Spleen (tissue), 11 donors: ENCODE data around the gene ADNP2. TPM values are rescaled to one million over a fixed set of nuclear protein-coding genes. Genes with fewer than 3 reads are reported as not detected.

ENCODE experiments used
- DNase-seq: peaks from one replicate; pipeline ENCODE4 v3.0.0-alpha.2; 2020
- H3K27ac ChIP-seq, 8 donors: fragments of 200-600 bp; sonication (generic) in 7 of 8; 1 replicate in 4 of 8; 2 replicates in 4 of 8; pipeline versions ENCODE4 v1.5.0 to v1.8.0; 2016 to 2021; ENCODE audit warnings: inconsistent platforms in 4 of 8, mild to moderate bottlenecking in 4 of 8, moderate library complexity in 1 of 8
- H3K27me3 ChIP-seq, 7 donors: fragments of 200-600 bp; sonication (generic) in 6 of 7; replicated peaks in 1 of 7; 1 replicate in 4 of 7; 2 replicates in 3 of 7; pipeline versions ENCODE4 v1.5.0 to v1.8.0; 2016 to 2021; ENCODE audit warnings: inconsistent platforms in 3 of 7, mild to moderate bottlenecking in 1 of 7
- H3K36me3 ChIP-seq, 6 donors: fragments of 200-600 bp; sonication (generic) in 5 of 6; 1 replicate in 4 of 6; 2 replicates in 2 of 6; pipeline versions ENCODE4 v1.5.0 to v1.8.0; 2016 to 2021; ENCODE audit warnings: inconsistent platforms in 2 of 6
- H3K4me1 ChIP-seq, 6 donors: fragments of 200-600 bp; sonication (generic) in 5 of 6; 1 replicate in 3 of 6; 2 replicates in 3 of 6; pipeline versions ENCODE4 v1.5.0 to v1.8.0; 2016 to 2021; ENCODE audit warnings: inconsistent platforms in 3 of 6
- H3K4me3 ChIP-seq, 8 donors: fragments of 200-600 bp; sonication (generic) in 7 of 8; 1 replicate in 4 of 8; 2 replicates in 4 of 8; pipeline versions ENCODE4 v1.5.0 to v1.8.0; 2016 to 2021; ENCODE audit warnings: inconsistent platforms in 4 of 8, mild to moderate bottlenecking in 4 of 8, moderate library complexity in 2 of 8
- H3K9me3 ChIP-seq, 8 donors: fragments of 200-600 bp; sonication (generic) in 7 of 8; 1 replicate in 4 of 8; 2 replicates in 4 of 8; pipeline versions ENCODE4 v1.5.0 to v1.8.0; 2016 to 2021; ENCODE audit warnings: inconsistent platforms in 4 of 8
- POLR2A ChIP-seq, 3 donors: fragments of 450-650 bp; IDR thresholded peaks; one replicate each; pipeline ENCODE4 v1.5.1; 2017; ENCODE audit warnings: antibody characterized with exemption in 3 of 3, mild to moderate bottlenecking in 1 of 3
- POLR2AphosphoS5 ChIP-seq, 3 donors: sonication (generic); formaldehyde crosslinking; IDR thresholded peaks; one replicate each; pipeline ENCODE4 v1.5.1; 2017; ENCODE audit warnings: antibody characterized with exemption in 3 of 3
- WGBS, 5 donors: extraction: QIAGEN DNeasy Blood & Tissue Kit in 3 of 5; methylation state at CpG; one replicate each; pipeline versions ENCODE4 v1.1.5 to v1.1.7; 2013 to 2018; 5-methylcytosine and 5-hydroxymethylcytosine counted together
- intact Hi-C: fragments of 100-400 bp; cut with DNase I; formaldehyde crosslinking; loops from one replicate; pipeline ENCODE4 v1.15.0; 2023; ENCODE audit warnings: low total_unique reads
- polyA plus RNA-seq, 3 donors: library from polyadenylated mRNA; stranded (reverse); fragments of 200-250 nt; gene quantifications; one replicate each; pipeline ENCODE4 v1.2.1, GENCODE V29; 2013
- total RNA-seq, 7 donors: library from RNA; depleted of rRNA in 3 of 7; stranded (reverse); fragments of >200 nt in 3 of 7; fragmentation: NEBNext Ultra II Directional in 4 of 7; extraction: Animal tissue kit (Norgen Biotek cat#: 25700) in 4 of 7; gene quantifications; one replicate each; pipeline versions ENCODE4 v1.1.0 to v1.2.1, GENCODE V29; 2016 to 2021
- TF ChIP-seq, protein P1 (sequence below), 11 experiments: fragments of 200-600 bp in 7 of 11; fragments of 450-650 bp in 4 of 11; sonication (generic) in 4 of 11; IDR thresholded peaks in 8 of 11; conservative IDR thresholded peaks in 3 of 11; 1 replicate in 7 of 11; 2 replicates in 4 of 11; pipeline versions ENCODE4 v1.4.0 to v1.8.0; 2016 to 2021; ENCODE audit warnings: antibody characterized with exemption in 11 of 11, inconsistent platforms in 4 of 11, mild to moderate bottlenecking in 1 of 11
- donor health status: healthy with polysubstance abuse.
- donor health status: DM: no; HTN: no; CAD: no; lungs with moderate emphysema.
- donor health status: DM: no; HTN: no; CAD: no.
- donor health status: Bipolar disorder and iron deficiency.
- donor health status: healthy.
- donor health status: DM: no; HTN: no; CAD: no.
- donor health status: DM: yes; HTN: yes; CAD: no.

The ADNP2 gene
- total and polyA plus RNA-seq, 10 donors, result 3.5 to 20.6 (median 15.1) TPM

DNA sequence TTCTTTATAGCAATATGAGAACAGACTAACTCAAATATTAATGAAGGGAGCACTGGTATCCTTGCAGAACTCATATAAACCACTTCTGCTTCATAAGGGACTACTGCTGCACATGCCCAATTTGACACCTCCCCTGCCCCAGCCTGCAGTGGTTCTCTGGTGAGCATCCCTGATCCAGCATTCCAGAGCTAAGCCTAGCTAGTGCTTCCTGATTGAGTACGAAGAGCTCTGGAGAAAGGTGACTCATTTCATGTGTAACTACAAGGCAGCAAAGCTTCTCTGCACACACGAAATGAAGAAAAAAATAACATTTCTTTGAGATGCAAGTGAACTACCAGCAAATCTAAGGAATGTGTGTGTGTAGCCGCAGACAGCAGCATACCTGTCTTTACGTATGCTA lies 22.8 kb upstream of the ADNP2 start:
- Histone ChIP-seq H3K9me3 (peaks cover 17 to 60% (median 51%) of the 10 kb centered on the region in 8 donors), H3K27me3 (no peaks in the 10 kb centered on the region), H3K36me3 (no peaks in the 10 kb centered on the region), H3K4me1 (no peaks in the 10 kb centered on the region), H3K27ac (no peak overlapping the region), H3K4me3 (no peak overlapping the region)
- intact Hi-C loops, result no loop called here
- no peak for DNase-seq
- TF ChIP-seq POLR2AphosphoS5 (IDR thresholded peaks at IDR 0.05) (no peak), POLR2A (IDR thresholded peaks at IDR 0.05) (no peak)
- TF ChIP-seq, protein P1, sequence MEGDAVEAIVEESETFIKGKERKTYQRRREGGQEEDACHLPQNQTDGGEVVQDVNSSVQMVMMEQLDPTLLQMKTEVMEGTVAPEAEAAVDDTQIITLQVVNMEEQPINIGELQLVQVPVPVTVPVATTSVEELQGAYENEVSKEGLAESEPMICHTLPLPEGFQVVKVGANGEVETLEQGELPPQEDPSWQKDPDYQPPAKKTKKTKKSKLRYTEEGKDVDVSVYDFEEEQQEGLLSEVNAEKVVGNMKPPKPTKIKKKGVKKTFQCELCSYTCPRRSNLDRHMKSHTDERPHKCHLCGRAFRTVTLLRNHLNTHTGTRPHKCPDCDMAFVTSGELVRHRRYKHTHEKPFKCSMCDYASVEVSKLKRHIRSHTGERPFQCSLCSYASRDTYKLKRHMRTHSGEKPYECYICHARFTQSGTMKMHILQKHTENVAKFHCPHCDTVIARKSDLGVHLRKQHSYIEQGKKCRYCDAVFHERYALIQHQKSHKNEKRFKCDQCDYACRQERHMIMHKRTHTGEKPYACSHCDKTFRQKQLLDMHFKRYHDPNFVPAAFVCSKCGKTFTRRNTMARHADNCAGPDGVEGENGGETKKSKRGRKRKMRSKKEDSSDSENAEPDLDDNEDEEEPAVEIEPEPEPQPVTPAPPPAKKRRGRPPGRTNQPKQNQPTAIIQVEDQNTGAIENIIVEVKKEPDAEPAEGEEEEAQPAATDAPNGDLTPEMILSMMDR (IDR thresholded peaks at IDR 0.05 in 8 of 11, conservative IDR thresholded peaks at IDR 0.05 in 3 of 11), result no peak
- 74 to 89% (median 86%) methylated on average over 4 of the region's 4 CpGs for WGBS, 5 donors

DNA sequence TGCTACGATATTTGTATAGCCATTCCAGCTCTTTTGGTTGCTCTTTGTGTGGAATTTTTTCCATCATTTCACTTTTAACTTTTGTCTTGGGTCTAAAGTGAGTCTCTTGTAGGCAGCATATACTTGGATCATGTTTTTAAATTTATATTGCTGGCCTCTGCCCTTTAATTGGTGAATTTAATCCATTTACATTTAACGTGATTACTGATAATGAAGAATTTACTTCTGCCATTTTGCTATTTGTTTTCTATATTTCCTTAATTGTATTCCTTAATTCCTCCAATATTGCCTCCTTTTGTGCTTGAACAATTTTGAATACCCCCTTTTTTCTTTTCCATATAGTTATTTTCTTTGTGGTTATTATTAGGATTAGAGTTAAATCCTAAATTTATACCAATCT lies 21.0 kb upstream of the ADNP2 start:
- 46 to 92% (median 65%) methylated on average over 2 of the region's 2 CpGs for WGBS, 5 donors
- intact Hi-C loops, result no loop called here
- TF ChIP-seq POLR2AphosphoS5 (IDR thresholded peaks at IDR 0.05) (no peak), POLR2A (IDR thresholded peaks at IDR 0.05) (no peak)
- TF ChIP-seq, protein P1 (IDR thresholded peaks at IDR 0.05 in 8 of 11, conservative IDR thresholded peaks at IDR 0.05 in 3 of 11), result no peak
- H3K36me3 ChIP-seq, result no peaks in the 10 kb centered on the region
- no peak for DNase-seq
- peaks cover 17 to 60% (median 51%) of the 10 kb centered on the region in 8 donors for H3K9me3 ChIP-seq
- no peak overlapping the region for H3K4me3 ChIP-seq
- H3K4me1 ChIP-seq, result no peaks in the 10 kb centered on the region
- no peak overlapping the region for H3K27ac ChIP-seq
- no peaks in the 10 kb centered on the region for H3K27me3 ChIP-seq

DNA sequence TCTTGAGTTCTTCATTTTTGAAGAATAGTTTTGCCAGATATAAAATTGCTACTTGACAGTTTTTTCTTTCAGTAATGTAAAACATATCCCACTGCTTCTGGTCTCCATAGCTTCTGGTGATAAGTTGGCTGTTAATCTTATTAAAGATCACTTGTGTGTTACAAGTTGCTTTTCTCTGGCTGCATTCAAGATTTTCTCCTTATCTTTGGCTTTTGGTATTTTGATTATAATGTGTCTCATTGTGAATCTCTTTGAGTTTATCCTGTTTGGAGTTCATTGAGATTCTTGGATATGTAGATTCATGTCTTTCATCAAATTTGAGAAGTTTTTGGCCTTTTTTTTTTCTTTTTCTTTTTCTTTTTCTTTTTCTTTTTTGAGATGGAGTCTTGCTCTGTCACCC lies 20.2 kb upstream of the ADNP2 start:
- H3K4me3 ChIP-seq, result no peak overlapping the region
- H3K27ac ChIP-seq, result no peak overlapping the region
- no peak for DNase-seq
- H3K4me1 ChIP-seq, result no peaks in the 10 kb centered on the region
- TF ChIP-seq, protein P1 (IDR thresholded peaks at IDR 0.05 in 8 of 11, conservative IDR thresholded peaks at IDR 0.05 in 3 of 11), result no peak
- TF ChIP-seq POLR2A (IDR thresholded peaks at IDR 0.05), result no peak
- TF ChIP-seq POLR2AphosphoS5 (IDR thresholded peaks at IDR 0.05), result no peak
- intact Hi-C loops, result no loop called here
- no peaks in the 10 kb centered on the region for H3K27me3 ChIP-seq
- H3K36me3 ChIP-seq, result no peaks in the 10 kb centered on the region
- H3K9me3 ChIP-seq, result peaks cover 17 to 60% (median 51%) of the 10 kb centered on the region in 8 donors

DNA sequence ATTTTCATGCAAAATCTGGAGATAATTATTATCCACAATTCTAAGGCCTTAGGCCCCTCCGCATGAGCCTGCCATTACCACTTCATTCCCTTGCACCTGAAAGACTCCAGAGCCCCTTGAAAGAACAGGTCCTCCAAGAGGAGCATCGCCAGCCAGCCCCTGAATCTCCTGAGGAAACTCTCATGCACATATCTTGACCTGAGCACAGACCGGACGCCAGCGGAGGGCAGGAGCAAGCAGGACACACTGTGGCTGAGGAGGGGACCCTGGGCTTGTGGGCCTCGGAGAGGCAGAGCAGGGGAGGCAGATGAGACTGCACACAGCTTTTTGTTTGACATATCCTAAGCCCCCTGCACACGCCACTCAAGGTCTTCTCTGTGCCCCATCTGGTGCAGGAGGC lies 13.6 kb upstream of the ADNP2 start:
- DNase-seq, result no peak
- H3K27ac ChIP-seq, result no peak overlapping the region
- H3K4me1 ChIP-seq, result no peaks in the 10 kb centered on the region
- H3K9me3 ChIP-seq, result peaks cover 0 to 5% (median 3%) of the 10 kb centered on the region in 8 donors
- intact Hi-C loops, result no loop called here
- 74 to 92% (median 82%) methylated on average over 7 of the region's 7 CpGs for WGBS, 5 donors
- TF ChIP-seq, protein P1 (IDR thresholded peaks at IDR 0.05 in 8 of 11, conservative IDR thresholded peaks at IDR 0.05 in 3 of 11), result no peak
- TF ChIP-seq POLR2A (IDR thresholded peaks at IDR 0.05) (no peak), POLR2AphosphoS5 (IDR thresholded peaks at IDR 0.05) (no peak)
- no peaks in the 10 kb centered on the region for H3K27me3 ChIP-seq
- H3K36me3 ChIP-seq, result no peaks in the 10 kb centered on the region
- no peak overlapping the region for H3K4me3 ChIP-seq
